SHP77 (cell line): ENCODE data around the gene MTHFR.

ENCODE experiments used
- DNase-seq, 2 experiments: peaks; one replicate each; lab custom pipeline; 2025; lab: John Stamatoyannopoulos, UW

MTHFR gene

GRCh38 chr1:11797525-11798216, 8.1 kb downstream of the MTHFR start:
- no peak for DNase-seq

- DNase-seq = no peak
Measured at GRCh38 chr1:11796036-11796828, 9.5 kb downstream of the MTHFR start.

- no peak for DNase-seq
Measured at GRCh38 chr1:11795238-11795890, 10.4 kb downstream of the MTHFR start.

- DNase-seq = no peak
Measured at GRCh38 chr1:11794446-11795237, 11.1 kb downstream of the MTHFR start.

GRCh38 chr1:11793819-11794218, 11.9 kb downstream of the MTHFR start:
- DNase-seq = no peak

- DNase-seq = no peak
Measured at GRCh38 chr1:11792106-11792505, 13.7 kb downstream of the MTHFR start.

- peak; percentile 13 to 48 for DNase-seq
Measured at GRCh38 chr1:11790880-11791715, 14.7 kb downstream of the MTHFR start.

- no peak for DNase-seq
Measured at GRCh38 chr1:11790101-11790879, 15.5 kb downstream of the MTHFR start.

- no peak for DNase-seq
Measured at GRCh38 chr1:11789126-11790067, 16.4 kb downstream of the MTHFR start.

GRCh38 chr1:11788549-11789053, 17.2 kb downstream of the MTHFR start:
- no peak for DNase-seq

GRCh38 chr1:11787804-11788436, 17.8 kb downstream of the MTHFR start:
- DNase-seq = no peak

GRCh38 chr1:11787251-11787803, 18.4 kb downstream of the MTHFR start:
- no peak for DNase-seq

GRCh38 chr1:11786168-11786567, 19.6 kb downstream of the MTHFR start:
- no peak for DNase-seq

- DNase-seq = peak; percentile 19 to 49
Measured at GRCh38 chr1:11784993-11785769, 20.6 kb downstream of the MTHFR start.

GRCh38 chr1:11784256-11784992, 21.3 kb downstream of the MTHFR start:
- DNase-seq = no peak

GRCh38 chr1:11783556-11783955, 22.2 kb downstream of the MTHFR start:
- DNase-seq = no peak
